HepG2 (cell line): ENCODE measurements around the gene KDM5A. TPM values are rescaled to one million over a fixed set of nuclear protein-coding genes. Genes with fewer than 3 reads are reported as not detected.

ENCODE experiments used
- ATAC-seq: fragments of 200-7000 bp; cut with Tn5 transposase; 3 replicates; pipeline ENCODE4 v1.9.1; 2020; ENCODE audit warnings: mild to moderate bottlenecking, moderate library complexity
- BruUV-seq: library from RNA; stranded (reverse); fragments of 400-500 nt; replicated peaks from 2 replicates; lab custom pipeline; 2021; lab: Mats Ljungman, UMichigan
- CTCF ChIA-PET: fragments of 300-600 bp; formaldehyde crosslinking; extraction: SDS; loops from one replicate; lab custom pipeline; 2021; ENCODE audit warnings: low total read pairs, inconsistent platforms, low intra/inter-chr PET ratio; lab: Yijun Ruan, JAX
- POLR2A ChIA-PET: fragments of 350-600 bp; sonication (Branson Sonifier 250); formaldehyde crosslinking; loops from one replicate; lab custom pipeline; 2020; ENCODE audit warnings: antibody characterized with exemption, inconsistent platforms; lab: Yijun Ruan, JAX
- DNase-seq: peaks from one replicate; pipeline ENCODE4 v3.0.0-alpha.2; 2015; ENCODE audit warnings: low spot score
- FAIRE-seq: peaks from 3 replicates; lab custom pipeline; 2011; peaks lifted over from hg19 to GRCh38; lab: Jason Lieb, UNC
- H2AFZ ChIP-seq: one replicate; pipeline ENCODE4 v1.6.1; 2011; ENCODE audit warnings: low read length, inconsistent platforms
- H3K27ac ChIP-seq: fragments of 300-600 bp; 3 replicates; pipeline ENCODE4 v1.8.0; 2011; ENCODE audit warnings: mixed run types, mild to moderate bottlenecking, mixed read lengths, low read length, inconsistent platforms; ENCODE audit not compliant: insufficient read depth; ENCODE audit errors: extremely low read length
- H3K27me3 ChIP-seq, 2 experiments: fragments of 200-600 bp in 1 of 2; 2 replicates in 1 of 2; 3 replicates in 1 of 2; pipeline versions ENCODE4 v1.6.0 to v1.8.0; 2011; ENCODE audit warnings: low read length in 2 of 2, mild to moderate bottlenecking in 2 of 2, moderate library complexity in 2 of 2, inconsistent platforms in 1 of 2; ENCODE audit not compliant: insufficient read depth in 2 of 2, control insufficient read depth in 1 of 2
- H3K36me3 ChIP-seq, 2 experiments: fragments of 200-600 bp in 1 of 2; replicated peaks in 1 of 2; 2 replicates in 1 of 2; 3 replicates in 1 of 2; pipeline versions ENCODE4 v1.5.1 to v1.8.0; 2011; ENCODE audit warnings: low read length in 2 of 2, inconsistent platforms in 1 of 2; ENCODE audit not compliant: insufficient read depth in 2 of 2, control insufficient read depth in 1 of 2
- H3K4me1 ChIP-seq: 2 replicates; pipeline ENCODE4 v1.5.1; 2012; ENCODE audit warnings: low read length, inconsistent platforms; ENCODE audit not compliant: insufficient read depth
- H3K4me2 ChIP-seq: 2 replicates; pipeline ENCODE4 v1.6.0; 2011; ENCODE audit warnings: low read depth, low read length, inconsistent platforms
- H3K4me3 ChIP-seq, 3 experiments: fragments of 200-600 bp in 1 of 3; sonication (generic), shearing (Covaris generic) in 1 of 3; replicated peaks in 1 of 3; 2 replicates each; pipeline ENCODE4 v1.5.1; 2011 to 2016; ENCODE audit warnings: low read length in 3 of 3, inconsistent platforms in 2 of 3, low read depth in 2 of 3, mild to moderate bottlenecking in 2 of 3, control low read depth in 1 of 3, mixed read lengths in 1 of 3; ENCODE audit not compliant: insufficient read depth in 1 of 3
- H3K79me2 ChIP-seq: one replicate; pipeline ENCODE4 v1.6.1; 2011; ENCODE audit warnings: low read length, inconsistent platforms; ENCODE audit not compliant: insufficient read depth
- H3K9ac ChIP-seq: 2 replicates; pipeline ENCODE4 v1.6.0; 2011; ENCODE audit warnings: mild to moderate bottlenecking, low read depth, low read length, inconsistent platforms; ENCODE audit not compliant: insufficient read depth
- H3K9me3 ChIP-seq: 2 replicates; pipeline ENCODE4 v1.5.1; 2012; ENCODE audit warnings: mild to moderate bottlenecking, low read length
- H4K20me1 ChIP-seq: 2 replicates; pipeline ENCODE4 v1.6.0; 2011; ENCODE audit warnings: inconsistent platforms, mild to moderate bottlenecking, low read length, moderate library complexity; ENCODE audit not compliant: insufficient read depth
- ATF1 ChIP-seq: IDR thresholded peaks from 2 replicates; pipeline ENCODE4 v1.6.1; 2016; ENCODE audit warnings: mild to moderate bottlenecking, control low read depth
- DR1 ChIP-seq: sonication (generic); formaldehyde crosslinking; IDR thresholded peaks from 2 replicates; pipeline ENCODE4 v1.8.0; 2021; ENCODE audit warnings: mild to moderate bottlenecking, missing genetic modification reagents, inconsistent platforms
- IRF2 ChIP-seq: IDR thresholded peaks from 2 replicates; pipeline ENCODE4 v1.6.1; 2018; ENCODE audit warnings: missing genetic modification reagents, missing compliant biosample characterization
- NFRKB ChIP-seq: fragments of 450-650 bp; IDR thresholded peaks from 2 replicates; pipeline ENCODE4 v1.6.1; 2017
- POLR2AphosphoS5 ChIP-seq: IDR thresholded peaks from 2 replicates; pipeline ENCODE4 v1.6.1; 2012; ENCODE audit warnings: low read depth, low read length
- SMAD9 ChIP-seq: sonication (generic); formaldehyde crosslinking; IDR thresholded peaks from 2 replicates; pipeline ENCODE4 v1.5.1; 2020; ENCODE audit warnings: mild to moderate bottlenecking, missing genetic modification reagents
- SOX5 ChIP-seq: IDR thresholded peaks from 2 replicates; pipeline ENCODE4 v1.6.1; 2016; ENCODE audit warnings: borderline replicate concordance
- ZNF530 ChIP-seq: sonication (generic); formaldehyde crosslinking; IDR thresholded peaks from 2 replicates; pipeline ENCODE4 v1.5.0; 2020; ENCODE audit warnings: low read depth, mild to moderate bottlenecking, missing genetic modification reagents
- WGBS: methylation state at CpG from one replicate; pipeline ENCODE4 v1.1.6; 2017; ENCODE audit warnings: low lambda C conversion rate; 5-methylcytosine and 5-hydroxymethylcytosine counted together
- in situ Hi-C: cut with HindIII; loops from 2 replicates; pipeline ENCODE4 v1.10.0; 2017; ENCODE audit warnings: low pct_unique_long_range_greater_than_20kb; ENCODE audit not compliant: extremely low pct_ligation_motif_present
- intact Hi-C: fragments of 100-400 bp; cut with micrococcal nuclease; formaldehyde crosslinking; loops from one replicate; pipeline ENCODE4 v1.10.0; 2022; ENCODE audit not compliant: unreplicated experiment
- polyA plus RNA-seq, 8 experiments: library from polyadenylated mRNA; depleted of rRNA in 3 of 8; stranded (reverse) in 7 of 8; unstranded in 1 of 8; fragments of >200 nt; fragmentation: Illumina TruSeq in 4 of 8; extraction: Trizol in 4 of 8; gene quantifications; 2 replicates each; pipeline versions ENCODE4 v1.2.1 to v1.2.3, GENCODE V29; 2011 to 2016; ENCODE audit warnings: low read depth in 4 of 8, missing spikeins in 1 of 8, mixed read lengths in 1 of 8; ENCODE audit not compliant: insufficient read depth in 1 of 8
- total RNA-seq, 5 experiments: library from RNA; depleted of rRNA; stranded (reverse); fragments of >200 nt; fragmentation: Illumina TruSeq; extraction: Trizol; gene quantifications; 2 replicates each; pipeline ENCODE4 v1.2.3, GENCODE V29; 2016; ENCODE audit warnings: low read depth in 1 of 5
- TF ChIP-seq, protein P1 (sequence below): sonication (generic); formaldehyde crosslinking; IDR thresholded peaks from 2 replicates; pipeline ENCODE4 v1.8.0; 2022; ENCODE audit warnings: missing genetic modification reagents, mild to moderate bottlenecking, inconsistent platforms, borderline replicate concordance
- TF ChIP-seq, protein P2 (sequence below): sonication (generic); IDR thresholded peaks from 2 replicates; pipeline ENCODE4 v1.6.1; 2016; ENCODE audit warnings: low read depth, borderline replicate concordance
- TF ChIP-seq, protein P3 (sequence below): sonication (generic); formaldehyde crosslinking; IDR thresholded peaks from 2 replicates; pipeline ENCODE4 v1.8.0; 2022; ENCODE audit warnings: mild to moderate bottlenecking, missing genetic modification reagents, borderline replicate concordance
- TF ChIP-seq, protein P4 (sequence below), 2 experiments: sonication (generic) in 1 of 2; formaldehyde crosslinking in 1 of 2; IDR thresholded peaks; 2 replicates each; pipeline versions ENCODE4 v1.4.0 to v1.6.1; 2016 to 2020; ENCODE audit warnings: borderline replicate concordance in 1 of 2, low read depth in 1 of 2, mild to moderate bottlenecking in 1 of 2, missing genetic modification reagents in 1 of 2

KDM5A gene
- total and polyA plus RNA-seq, 2 of the 13 experiments (the other 11 are each of a cell fraction or from before 2014, with no cell fraction given), result 12.0 to 29.2 TPM

DNA sequence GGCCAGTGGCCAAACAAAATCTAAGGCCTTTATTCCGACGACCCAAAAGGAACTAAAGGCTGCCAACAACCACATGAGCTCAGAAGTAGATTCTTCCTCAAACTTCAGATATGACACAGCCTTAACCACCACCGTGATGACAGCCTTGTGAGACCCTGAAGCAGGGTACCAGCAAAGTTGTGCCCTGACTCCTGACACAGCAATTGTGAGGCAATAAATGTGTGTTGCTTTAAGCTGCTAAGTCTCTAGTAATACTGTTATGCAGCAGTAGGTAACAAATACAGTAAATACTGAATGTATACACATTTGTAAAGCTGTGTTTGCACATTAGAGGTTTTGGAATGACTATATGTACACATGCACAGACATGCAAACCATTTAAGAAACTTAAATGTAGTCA, 115.7 kb downstream of the KDM5A start:
- CTCF ChIA-PET, result no interaction called here
- Histone ChIP-seq H3K4me3 (no peak overlapping the region), H3K27ac (no peak overlapping the region), H3K9me3 (no peaks in the 10 kb centered on the region), H3K4me2 (no peak overlapping the region), H4K20me1 (no peaks in the 10 kb centered on the region), H3K79me2 (no peaks in the 10 kb centered on the region), H2AFZ (no peak overlapping the region), H3K36me3 (no peaks in the 10 kb centered on the region), H3K4me1 (peaks cover 9% of the 10 kb centered on the region), H3K9ac (no peak overlapping the region), H3K27me3 (no peaks in the 10 kb centered on the region)
- WGBS, result 67% methylated on average over 3 of the region's 3 CpGs
- TF ChIP-seq SMAD9 (CRISPR knock-in tag) (no peak), POLR2AphosphoS5 (no peak), IRF2 (CRISPR knock-in tag) (no peak)
- no TSS peak for BruUV-seq
- FAIRE-seq (no peak), ATAC-seq (no peak), DNase-seq (no peak)
- in situ Hi-C loops, result no loop called here
- intact Hi-C loops, result no loop called here
- POLR2A ChIA-PET, result no interaction called here

DNA sequence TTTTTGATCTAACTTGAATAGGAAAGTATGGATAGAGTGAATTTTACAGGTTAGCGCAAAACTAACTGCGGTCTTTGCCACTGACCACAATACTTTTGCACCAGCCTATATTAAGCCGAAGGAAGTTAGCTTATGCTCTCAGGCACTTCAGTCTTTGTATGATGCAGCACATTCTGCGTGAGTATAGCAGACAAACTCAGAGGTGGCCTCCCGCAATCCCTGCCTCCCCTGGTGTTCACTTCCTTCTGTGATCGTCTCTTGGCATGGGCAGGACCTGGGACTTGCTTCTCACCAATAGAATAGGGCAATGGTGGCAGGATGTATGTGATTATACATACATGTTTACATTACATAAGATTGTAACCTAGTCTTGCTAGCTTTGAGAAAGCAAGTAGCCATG, 116.2 kb downstream of the KDM5A start:
- intact Hi-C loops (no loop called here), in situ Hi-C loops (no loop called here)
- no peak for DNase-seq
- Histone ChIP-seq H3K79me2 (no peaks in the 10 kb centered on the region), H2AFZ (no peak overlapping the region), H3K4me3 (no peak overlapping the region), H3K9ac (no peak overlapping the region), H4K20me1 (no peaks in the 10 kb centered on the region), H3K27me3 (no peaks in the 10 kb centered on the region), H3K4me1 (peaks cover 7% of the 10 kb centered on the region; the same call in 1 of the 2 replicates), H3K4me2 (no peak overlapping the region), H3K27ac (no peak overlapping the region), H3K9me3 (no peaks in the 10 kb centered on the region), H3K36me3 (no peaks in the 10 kb centered on the region)
- POLR2A ChIA-PET, result no interaction called here
- CTCF ChIA-PET, result no interaction called here
- ATAC-seq, result no peak
- BruUV-seq, result no TSS peak
- no peak for FAIRE-seq
- WGBS, result 93% methylated on average over 6 of the region's 6 CpGs
- TF ChIP-seq, protein P1, sequence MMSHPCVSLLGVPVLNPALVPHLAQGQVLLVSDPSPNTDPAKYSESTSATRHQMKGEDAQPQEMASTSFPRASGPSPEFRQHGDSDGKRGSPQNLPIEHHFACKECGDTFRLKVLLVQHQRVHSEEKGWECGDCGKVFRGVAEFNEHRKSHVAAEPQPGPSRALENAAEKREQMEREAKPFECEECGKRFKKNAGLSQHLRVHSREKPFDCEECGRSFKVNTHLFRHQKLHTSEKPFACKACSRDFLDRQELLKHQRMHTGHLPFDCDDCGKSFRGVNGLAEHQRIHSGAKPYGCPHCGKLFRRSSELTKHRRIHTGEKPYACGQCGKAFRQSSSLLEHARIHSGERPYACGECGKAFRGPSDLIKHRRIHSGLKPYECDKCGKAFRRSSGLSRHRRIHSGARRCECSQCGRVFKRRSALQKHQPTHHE (CRISPR knock-in tag), result no peak
- TF ChIP-seq, protein P2, sequence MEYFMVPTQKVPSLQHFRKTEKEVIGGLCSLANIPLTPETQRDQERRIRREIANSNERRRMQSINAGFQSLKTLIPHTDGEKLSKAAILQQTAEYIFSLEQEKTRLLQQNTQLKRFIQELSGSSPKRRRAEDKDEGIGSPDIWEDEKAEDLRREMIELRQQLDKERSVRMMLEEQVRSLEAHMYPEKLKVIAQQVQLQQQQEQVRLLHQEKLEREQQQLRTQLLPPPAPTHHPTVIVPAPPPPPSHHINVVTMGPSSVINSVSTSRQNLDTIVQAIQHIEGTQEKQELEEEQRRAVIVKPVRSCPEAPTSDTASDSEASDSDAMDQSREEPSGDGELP, result no peak
- no peak for TF ChIP-seq DR1
- TF ChIP-seq, protein P3, sequence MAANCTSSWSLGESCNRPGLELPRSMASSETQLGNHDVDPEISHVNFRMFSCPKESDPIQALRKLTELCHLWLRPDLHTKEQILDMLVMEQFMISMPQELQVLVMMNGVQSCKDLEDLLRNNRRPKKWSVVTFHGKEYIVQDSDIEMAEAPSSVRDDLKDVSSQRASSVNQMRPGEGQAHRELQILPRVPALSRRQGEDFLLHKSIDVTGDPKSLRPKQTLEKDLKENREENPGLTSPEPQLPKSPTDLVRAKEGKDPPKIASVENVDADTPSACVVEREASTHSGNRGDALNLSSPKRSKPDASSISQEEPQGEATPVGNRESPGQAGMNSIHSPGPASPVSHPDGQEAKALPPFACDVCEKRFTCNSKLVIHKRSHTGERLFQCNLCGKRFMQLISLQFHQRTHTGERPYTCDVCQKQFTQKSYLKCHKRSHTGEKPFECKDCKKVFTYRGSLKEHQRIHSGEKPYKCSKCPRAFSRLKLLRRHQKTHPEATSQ, result no peak
- TF ChIP-seq, protein P4, sequence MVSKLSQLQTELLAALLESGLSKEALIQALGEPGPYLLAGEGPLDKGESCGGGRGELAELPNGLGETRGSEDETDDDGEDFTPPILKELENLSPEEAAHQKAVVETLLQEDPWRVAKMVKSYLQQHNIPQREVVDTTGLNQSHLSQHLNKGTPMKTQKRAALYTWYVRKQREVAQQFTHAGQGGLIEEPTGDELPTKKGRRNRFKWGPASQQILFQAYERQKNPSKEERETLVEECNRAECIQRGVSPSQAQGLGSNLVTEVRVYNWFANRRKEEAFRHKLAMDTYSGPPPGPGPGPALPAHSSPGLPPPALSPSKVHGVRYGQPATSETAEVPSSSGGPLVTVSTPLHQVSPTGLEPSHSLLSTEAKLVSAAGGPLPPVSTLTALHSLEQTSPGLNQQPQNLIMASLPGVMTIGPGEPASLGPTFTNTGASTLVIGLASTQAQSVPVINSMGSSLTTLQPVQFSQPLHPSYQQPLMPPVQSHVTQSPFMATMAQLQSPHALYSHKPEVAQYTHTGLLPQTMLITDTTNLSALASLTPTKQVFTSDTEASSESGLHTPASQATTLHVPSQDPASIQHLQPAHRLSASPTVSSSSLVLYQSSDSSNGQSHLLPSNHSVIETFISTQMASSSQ (IDR thresholded peaks at IDR 0.05; ENCODE audit: low read depth), result no peak
- TF ChIP-seq, protein P4 (CRISPR knock-in tag; IDR thresholded peaks at IDR 0.05; ENCODE audit: borderline replicate concordance), result no peak
- no peak for TF ChIP-seq ATF1 (CRISPR knock-in tag)
- TF ChIP-seq NFRKB, result no peak
- TF ChIP-seq SOX5 (CRISPR knock-in tag), result no peak
- no peak for TF ChIP-seq ZNF530
